AG10803 (cell line): ENCODE results near the gene STK32B.
A peak's percentile ranks its signal among the peaks of the same experiment; 100 is the strongest.

Experiments
- DNase-seq: peaks from one replicate; pipeline ENCODE4 v3.0.0; 2010; ENCODE audit warnings: low read depth
- H3K4me3 ChIP-seq: 2 replicates; pipeline ENCODE4 v1.5.1; 2011; ENCODE audit warnings: mild to moderate bottlenecking, low read length, control low read depth
- TF ChIP-seq, protein P1 (sequence below): conservative IDR thresholded peaks from 2 replicates; pipeline ENCODE4 v1.5.1; 2011; ENCODE audit warnings: mild to moderate bottlenecking, low read length, control low read depth, inconsistent platforms

STK32B gene

DNA sequence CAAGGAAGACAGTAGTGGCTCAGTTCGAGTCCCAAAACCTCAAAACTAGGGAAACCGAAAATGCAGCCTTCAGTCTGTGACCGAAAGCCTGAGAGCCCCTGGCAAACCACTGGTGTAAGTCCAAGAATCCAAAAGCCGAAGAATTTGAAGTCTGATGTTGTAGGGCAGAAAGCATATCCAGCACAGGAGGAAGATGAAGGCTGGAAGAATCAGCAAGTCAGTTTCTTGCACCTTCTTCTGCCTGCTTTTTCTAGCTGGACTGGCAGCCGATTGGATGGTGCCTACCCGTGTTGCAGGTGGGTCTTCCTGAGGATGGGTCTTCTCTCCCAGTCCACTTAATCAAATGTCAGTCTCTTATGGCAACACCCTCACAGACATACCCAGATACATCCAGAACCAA lies 95.0 kb downstream of the STK32B start:
- H3K4me3 ChIP-seq: no peak overlapping the region
- no peak for DNase-seq
- TF ChIP-seq, protein P1, sequence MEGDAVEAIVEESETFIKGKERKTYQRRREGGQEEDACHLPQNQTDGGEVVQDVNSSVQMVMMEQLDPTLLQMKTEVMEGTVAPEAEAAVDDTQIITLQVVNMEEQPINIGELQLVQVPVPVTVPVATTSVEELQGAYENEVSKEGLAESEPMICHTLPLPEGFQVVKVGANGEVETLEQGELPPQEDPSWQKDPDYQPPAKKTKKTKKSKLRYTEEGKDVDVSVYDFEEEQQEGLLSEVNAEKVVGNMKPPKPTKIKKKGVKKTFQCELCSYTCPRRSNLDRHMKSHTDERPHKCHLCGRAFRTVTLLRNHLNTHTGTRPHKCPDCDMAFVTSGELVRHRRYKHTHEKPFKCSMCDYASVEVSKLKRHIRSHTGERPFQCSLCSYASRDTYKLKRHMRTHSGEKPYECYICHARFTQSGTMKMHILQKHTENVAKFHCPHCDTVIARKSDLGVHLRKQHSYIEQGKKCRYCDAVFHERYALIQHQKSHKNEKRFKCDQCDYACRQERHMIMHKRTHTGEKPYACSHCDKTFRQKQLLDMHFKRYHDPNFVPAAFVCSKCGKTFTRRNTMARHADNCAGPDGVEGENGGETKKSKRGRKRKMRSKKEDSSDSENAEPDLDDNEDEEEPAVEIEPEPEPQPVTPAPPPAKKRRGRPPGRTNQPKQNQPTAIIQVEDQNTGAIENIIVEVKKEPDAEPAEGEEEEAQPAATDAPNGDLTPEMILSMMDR: no peak

DNA sequence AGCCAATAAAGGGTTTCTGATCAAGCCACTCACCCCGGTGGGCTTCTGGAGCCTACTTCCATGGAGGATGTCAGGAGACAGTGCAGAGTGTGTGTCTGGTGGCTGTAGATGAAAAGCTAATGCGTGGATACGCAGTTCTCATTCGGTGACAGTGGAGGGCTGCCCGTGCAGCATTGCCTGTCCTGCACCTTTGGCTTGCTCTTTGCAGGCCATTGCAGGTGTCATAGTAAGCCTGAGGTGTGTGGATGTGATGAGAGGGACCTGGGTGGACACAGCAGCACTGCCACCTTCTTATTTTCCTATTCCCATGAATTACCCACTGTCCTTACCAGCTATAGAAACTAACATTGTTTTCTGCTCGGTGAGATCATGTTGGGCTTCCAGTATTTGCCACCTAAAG lies 101.2 kb downstream of the STK32B start:
- no peak overlapping the region for H3K4me3 ChIP-seq
- TF ChIP-seq, protein P1: no peak
- DNase-seq: no peak

DNA sequence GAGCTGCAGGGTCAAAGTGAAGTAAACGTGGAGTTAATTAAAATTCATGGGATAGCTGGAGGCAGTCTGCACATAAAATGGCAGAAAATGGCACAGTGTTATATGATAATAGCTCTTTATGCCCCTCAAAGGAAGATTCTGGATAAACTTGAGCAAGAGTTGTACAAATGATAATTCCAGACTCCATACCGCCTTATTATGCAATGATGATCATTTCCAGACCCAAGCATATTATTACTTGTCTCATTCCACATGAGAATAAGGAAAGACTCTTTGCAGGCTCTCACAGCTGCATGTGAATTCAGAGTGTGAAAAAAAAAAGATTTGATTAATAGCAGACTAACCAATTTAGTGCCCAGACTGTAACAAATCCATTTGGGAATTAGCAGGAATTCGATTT lies 105.4 kb downstream of the STK32B start:
- H3K4me3 ChIP-seq: no peak overlapping the region
- TF ChIP-seq, protein P1: no peak
- DNase-seq: peak; percentile 85

DNA sequence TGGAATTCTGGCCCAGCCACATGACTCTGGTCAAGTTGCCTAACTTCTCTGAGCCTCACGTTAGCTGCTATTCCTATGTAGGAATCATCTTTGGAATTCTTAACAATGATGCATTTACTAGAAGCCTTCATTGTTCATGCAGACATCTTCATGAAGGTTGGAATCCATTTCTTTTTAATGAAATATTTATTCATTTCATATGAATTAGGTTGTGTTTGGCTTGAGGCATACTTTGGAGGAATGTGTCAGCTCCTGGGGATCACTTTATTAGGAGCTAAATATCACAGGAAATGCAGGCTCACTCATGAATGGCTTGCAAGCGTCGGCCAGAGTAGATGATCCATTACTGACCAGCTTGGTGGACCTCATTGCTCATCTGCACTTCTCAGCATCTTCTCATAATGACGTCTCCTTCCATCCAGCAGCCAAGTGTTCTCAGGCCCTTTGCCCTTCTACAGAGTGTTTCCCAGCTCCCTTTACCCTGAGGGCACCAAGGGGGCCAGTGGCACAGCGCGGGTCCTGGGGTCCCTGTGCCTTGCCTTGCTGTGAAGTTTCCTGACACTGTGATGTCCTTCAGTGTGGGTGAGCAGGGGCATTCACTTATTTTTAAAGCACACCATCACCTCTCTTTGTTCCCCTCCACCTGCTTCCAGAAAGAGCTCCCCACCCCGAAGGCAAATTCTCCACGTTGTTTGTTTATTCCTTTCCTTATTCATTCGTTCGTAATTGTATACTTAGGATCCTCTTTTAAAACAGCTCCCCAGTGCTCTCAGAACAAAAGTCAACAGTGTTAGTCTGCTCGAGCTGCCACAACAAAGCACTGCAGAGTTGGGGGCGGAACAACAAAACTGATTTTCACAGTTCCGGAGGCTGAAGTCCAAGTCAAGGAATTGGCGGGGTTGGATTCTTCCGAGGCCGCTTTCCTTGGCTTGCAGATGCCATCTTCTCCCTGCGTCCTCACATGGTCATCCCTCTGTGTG lies 106.8 kb downstream of the STK32B start:
- no peak overlapping the region for H3K4me3 ChIP-seq
- TF ChIP-seq, protein P1: no peak
- peak; percentile 92 for DNase-seq

DNA sequence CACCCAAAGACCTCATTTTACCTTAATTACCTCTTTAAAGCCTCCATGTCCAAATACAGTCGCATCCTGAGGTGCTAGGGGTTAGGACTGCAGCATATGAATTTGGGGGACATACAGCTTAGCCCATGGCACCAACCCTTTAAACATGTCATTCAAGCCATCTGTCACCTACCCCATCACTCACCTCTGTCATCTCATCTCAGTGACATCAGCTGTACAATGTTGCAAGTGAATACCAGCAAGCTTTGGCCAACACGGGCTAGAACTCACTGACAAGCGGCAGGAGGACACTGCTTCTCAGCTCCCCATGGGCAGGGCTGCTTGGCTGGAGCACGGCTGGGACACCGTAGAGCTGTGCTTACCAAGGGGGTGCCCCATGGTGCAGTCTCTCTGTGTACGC lies 107.5 kb downstream of the STK32B start:
- TF ChIP-seq, protein P1: no peak
- no peak for DNase-seq

DNA sequence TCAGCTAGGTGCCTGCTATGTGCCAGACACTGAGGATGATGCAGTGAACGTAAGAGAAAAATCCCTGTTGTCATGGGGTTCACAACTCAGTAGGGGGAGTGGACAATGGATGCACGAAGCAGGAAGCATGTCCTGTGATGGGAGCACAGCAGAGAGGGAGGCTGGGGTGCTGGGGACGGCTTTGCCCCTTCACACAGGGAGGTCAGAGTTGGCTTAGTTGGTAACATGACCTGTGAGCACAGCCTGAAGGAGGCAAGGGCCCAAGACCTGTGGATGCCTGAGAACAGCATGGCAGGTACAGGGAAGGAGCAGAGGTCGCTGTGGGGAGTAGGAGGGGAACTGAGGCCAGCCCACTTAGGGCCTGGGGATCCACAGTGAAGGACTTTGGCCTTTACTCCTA lies 109.4 kb downstream of the STK32B start:
- H3K4me3 ChIP-seq: no peak overlapping the region
- no peak for DNase-seq
- TF ChIP-seq, protein P1: no peak

More for the DNA sequence above, 107.5 kb downstream of the STK32B start:
- H3K4me3 ChIP-seq: no peak overlapping the region

DNA sequence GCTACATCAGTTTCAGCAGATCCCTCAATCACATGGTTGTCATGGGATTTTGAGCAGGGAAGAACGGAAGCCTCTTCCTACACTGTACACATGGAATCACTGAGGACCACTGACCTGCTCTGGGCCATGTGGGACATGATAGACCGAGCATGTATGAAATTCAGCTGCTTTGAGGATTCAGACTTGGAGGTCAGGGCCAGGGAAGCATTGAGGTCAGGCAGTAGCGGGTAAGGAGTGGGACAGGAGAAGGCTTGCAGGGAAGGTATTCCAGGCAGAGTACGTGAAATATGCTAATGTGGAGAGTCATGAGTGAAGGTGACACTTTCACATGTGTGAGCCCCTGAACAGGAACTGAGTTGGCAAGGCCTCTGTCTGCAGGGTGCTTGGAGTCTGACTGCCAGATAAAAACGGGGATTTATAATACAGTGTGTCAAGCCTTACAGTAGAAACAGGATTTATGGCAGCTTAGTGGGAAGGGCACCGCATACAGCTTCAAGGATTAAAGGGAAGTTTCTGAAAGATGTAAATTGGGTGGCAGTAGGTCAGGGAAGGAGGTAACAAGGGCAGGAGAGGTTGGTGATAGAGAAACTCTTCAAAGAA lies 111.7 kb downstream of the STK32B start:
- TF ChIP-seq, protein P1: no peak
- no peak for DNase-seq
- no peak overlapping the region for H3K4me3 ChIP-seq
